ENCODE results near the gene XRCC6. TPM values are rescaled to one million over a fixed set of nuclear protein-coding genes. Genes with fewer than 3 reads are reported as not detected.

Gene XRCC6
- total RNA-seq: 292 and 296 TPM in 2 replicates

DNA sequence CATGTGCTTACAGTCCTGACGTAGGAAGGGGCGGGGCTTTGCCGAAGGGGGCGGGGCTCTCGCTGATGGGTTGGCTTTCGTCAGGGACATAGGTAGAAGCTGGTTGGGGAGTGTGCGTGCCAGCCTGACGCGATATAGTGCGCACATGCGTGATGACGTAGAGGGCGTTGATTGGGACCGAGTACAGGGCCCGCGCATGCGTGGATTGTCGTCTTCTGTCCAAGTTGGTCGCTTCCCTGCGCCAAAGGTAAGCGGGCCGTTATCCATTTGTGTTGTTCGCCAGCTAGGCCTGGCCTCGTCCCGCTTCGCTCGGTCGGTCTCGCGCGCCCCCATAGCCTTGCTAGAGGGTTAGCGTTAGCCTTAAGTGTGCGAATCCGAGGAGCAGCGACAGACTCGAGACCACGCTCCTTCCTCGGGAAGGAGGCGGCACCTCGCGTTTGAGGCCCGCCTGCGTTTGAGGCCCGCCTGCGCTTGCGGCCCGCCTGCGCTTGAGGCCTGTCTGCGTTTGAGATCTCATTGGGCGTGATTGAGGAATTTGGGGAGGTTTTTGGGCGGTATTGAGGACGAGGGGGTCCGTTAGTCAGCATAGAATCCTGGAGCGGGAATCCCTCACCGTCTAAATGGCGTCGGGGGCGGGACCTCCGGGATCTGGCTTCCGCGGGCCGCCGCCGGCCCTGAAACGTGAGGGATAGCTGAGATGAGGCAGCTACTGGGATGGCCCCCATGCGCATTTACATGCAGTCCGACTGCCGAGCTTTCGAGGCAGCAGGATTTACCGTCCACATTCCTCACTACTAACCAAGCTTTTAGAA is at the start of gene XRCC6:
TSS of gene XRCC6 (plus strand) at position 197 of the 812 bp plus-strand sequence. CDS start 710 bp downstream, outside the sequence.

GRCh38 chr22:41589391-41590241 is 31.5 kb upstream of the XRCC6 start, which contains the start of gene PMM1:
TSS of gene PMM1 (minus strand) at chr22:41589840. CDS start at chr22:41589805, 35 bp downstream.

DNA sequence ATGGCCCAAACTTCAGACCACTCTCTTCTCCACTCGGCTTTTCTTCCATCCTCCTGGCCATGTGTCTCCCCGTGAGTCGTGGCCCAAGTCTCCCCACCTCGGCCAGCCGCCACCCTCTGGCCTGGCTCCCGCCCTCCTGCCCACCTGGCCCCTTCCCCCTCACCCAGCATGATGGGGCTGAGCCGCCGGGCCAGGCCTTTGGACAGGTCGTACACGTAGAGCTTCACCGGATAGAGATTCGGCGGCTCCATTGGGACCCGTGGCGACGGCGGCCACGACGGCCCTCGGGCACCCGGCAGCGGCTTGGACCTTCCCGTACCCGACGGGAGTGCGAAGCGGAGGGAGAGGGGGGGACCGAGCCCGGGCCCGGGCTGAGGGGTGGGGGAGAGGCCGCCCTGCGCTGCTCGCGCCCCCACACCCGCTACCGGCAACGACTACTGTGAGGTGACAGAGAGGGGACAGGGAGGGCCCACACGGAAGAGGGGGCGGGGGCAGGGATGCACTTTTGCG is 451 bp upstream of the XRCC6 start, which contains the start of gene DESI1:
TSS of gene DESI1 (minus strand) at position 455 of the 510 bp plus-strand sequence. CDS start at position 251, 204 bp downstream.

DNA sequence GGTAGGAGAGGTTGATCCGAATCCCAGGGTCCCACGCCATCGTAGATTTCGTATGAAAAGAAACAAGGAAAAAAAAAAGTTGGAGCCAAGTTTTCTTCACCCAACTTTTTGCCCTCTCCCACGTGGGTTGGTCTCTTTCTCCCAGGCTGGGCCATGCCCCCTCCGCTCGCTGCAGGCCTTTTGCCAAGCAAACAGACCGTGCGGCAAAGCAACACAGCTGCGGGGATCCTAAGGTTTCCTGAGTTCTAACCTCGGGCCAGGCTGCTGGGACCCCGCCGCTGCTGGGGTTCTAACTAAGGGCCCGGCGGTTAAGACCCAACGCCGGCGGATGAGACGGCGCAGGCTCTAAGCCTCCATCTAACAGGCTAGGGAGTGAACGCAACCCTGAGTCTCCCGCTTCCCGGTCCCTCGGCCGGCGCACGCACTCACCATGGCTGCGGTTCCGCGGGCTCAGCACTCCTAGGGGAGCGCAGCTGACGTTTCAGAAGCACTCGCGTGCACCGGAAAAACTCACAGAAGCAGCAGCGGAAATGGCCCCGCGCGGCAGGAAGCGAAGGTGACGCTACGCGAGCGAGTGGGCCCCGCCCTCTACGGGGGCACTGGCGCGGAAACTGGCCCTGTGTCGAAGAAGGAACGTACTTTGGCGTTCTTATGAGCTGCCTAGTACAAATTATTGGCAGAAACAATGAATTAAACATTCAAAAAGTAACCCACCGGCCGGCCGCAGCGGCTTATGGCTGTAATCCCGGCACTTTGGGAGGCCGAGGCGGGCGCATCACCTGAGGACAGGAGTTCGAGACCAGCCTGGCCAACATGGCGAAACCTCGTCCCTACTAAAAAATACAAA is 67.5 kb downstream of the XRCC6 start, which contains the start of gene SNU13:
TSS of gene SNU13 (minus strand) at position 503 of the 847 bp plus-strand sequence. CDS start at position 432, 71 bp downstream.

DNA sequence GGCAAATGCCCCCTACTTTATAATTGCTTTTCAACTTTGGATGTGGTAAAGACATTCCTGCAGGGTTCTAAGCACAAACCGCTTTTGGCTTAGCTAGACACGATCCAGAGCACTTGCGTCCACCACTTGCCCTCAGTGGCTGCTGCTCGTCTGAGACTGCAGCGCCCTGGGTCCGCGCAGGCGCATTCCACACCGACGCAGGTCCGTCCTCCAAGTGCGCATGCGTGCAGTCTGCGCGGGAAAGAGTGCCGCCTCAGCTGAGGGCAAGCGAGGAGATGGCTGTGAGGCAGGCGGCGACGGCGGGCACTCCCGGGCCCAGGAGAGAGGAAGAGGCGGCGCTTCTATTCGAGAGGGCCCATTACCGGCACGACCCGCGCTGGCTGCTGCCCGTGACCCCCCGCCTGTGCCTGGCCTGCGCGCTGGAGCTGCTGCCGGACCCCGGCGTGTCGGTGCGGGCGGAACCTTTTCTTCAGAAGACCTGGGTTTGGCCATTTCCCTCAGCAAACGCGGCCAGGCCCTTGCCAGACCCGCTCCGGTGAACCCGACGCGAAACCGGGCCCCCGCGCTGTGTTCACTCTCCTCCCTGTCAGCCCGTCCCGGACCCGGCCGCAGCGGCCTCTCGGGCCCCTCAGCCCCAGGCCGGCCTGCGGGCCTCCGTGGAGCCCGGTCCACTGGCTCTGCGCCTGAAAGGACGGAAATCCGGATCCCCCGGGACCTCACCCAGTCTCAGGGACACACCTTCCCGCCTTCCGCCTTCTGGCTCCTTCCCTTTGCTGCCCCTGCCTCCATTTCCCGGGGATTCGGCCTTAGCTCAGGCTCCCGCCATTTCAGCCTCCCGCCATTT is 78.4 kb downstream of the XRCC6 start, which contains the start of gene MEI1:
TSS of gene MEI1 (plus strand) at position 240 of the 844 bp plus-strand sequence. CDS start at position 276, 36 bp downstream.

Other genes with a start within 250 kb of the XRCC6 start
- 4.1 and 9.4 TPM in 2 replicates for gene TEF, start 239.4 kb upstream of the XRCC6 start, total RNA-seq
- 9.2 and 12.1 TPM in 2 replicates for gene TOB2, start 174.5 kb upstream of the XRCC6 start, total RNA-seq
- gene PHF5A, start 152.6 kb upstream of the XRCC6 start, total RNA-seq: 61.0 and 61.2 TPM in 2 replicates
- gene ACO2, start 152.2 kb upstream of the XRCC6 start, total RNA-seq: 64.3 and 66.7 TPM in 2 replicates
- 13.2 and 16.4 TPM in 2 replicates for gene POLR3H, start 76.8 kb upstream of the XRCC6 start, total RNA-seq
- gene CSDC2, start 60.3 kb upstream of the XRCC6 start, total RNA-seq: under 0.01 TPM in 1 of 2 replicates, not detected in the other
- 7.7 and 11.7 TPM in 2 replicates for gene PMM1, start 31.5 kb upstream of the XRCC6 start, total RNA-seq
- 19.6 and 20.0 TPM in 2 replicates for gene DESI1, start 252 bp upstream of the XRCC6 start, total RNA-seq
- 91.9 and 94.7 TPM in 2 replicates for gene SNU13, start 67.6 kb downstream of the XRCC6 start, total RNA-seq
- gene MEI1, start 78.2 kb downstream of the XRCC6 start, total RNA-seq: 0.48 TPM in 1 of 2 replicates, not detected in the other
- gene CCDC134, start 179.4 kb downstream of the XRCC6 start, total RNA-seq: 10.4 and 11.8 TPM in 2 replicates
- 68.4 and 91.0 TPM in 2 replicates for gene SREBF2, start 211.8 kb downstream of the XRCC6 start, total RNA-seq

All from tracheal epithelial cell (primary cell).